ENCODE data around the gene CACHD1. TPM values are rescaled to one million over a fixed set of nuclear protein-coding genes. Genes with fewer than 3 reads are reported as not detected.

Gene CACHD1
- total RNA-seq, 1 donor from 2014 or later = 24.1 TPM

- no peaks in the 10 kb centered on the region for H3K36me3 Mint-ChIP-seq
- no peak overlapping the region for H3K27ac Mint-ChIP-seq
- no peak overlapping the region for H3K4me3 Mint-ChIP-seq
Measured at GRCh38 chr1:64517640-64518039, 47.7 kb downstream of the CACHD1 start.

GRCh38 chr1:64518692-64519481 is 49.0 kb downstream of the CACHD1 start:
- H3K27ac Mint-ChIP-seq = peak overlapping the region; percentile 35
- H3K9me3 Mint-ChIP-seq = no peaks in the 10 kb centered on the region
- no peak overlapping the region for H3K4me3 Mint-ChIP-seq
- H3K27me3 Mint-ChIP-seq (ENCODE audit: low read depth) = no peaks in the 10 kb centered on the region
- peaks cover 77% of the 10 kb centered on the region for H3K4me1 Mint-ChIP-seq
- no peaks in the 10 kb centered on the region for H3K36me3 Mint-ChIP-seq
- no peak for TF ChIP-seq CTCF (IDR thresholded peaks at IDR 0.05; ENCODE audit: unreplicated experiment)
- no peak for DNase-seq (ENCODE audit: low spot score in 2 of 2, unreplicated experiment in 2 of 2)

More at GRCh38 chr1:64517640-64518039, 47.7 kb downstream of the CACHD1 start:
- TF ChIP-seq CTCF (IDR thresholded peaks at IDR 0.05; ENCODE audit: unreplicated experiment) = no peak
- H3K4me1 Mint-ChIP-seq = peaks cover 73% of the 10 kb centered on the region
- H3K9me3 Mint-ChIP-seq = no peaks in the 10 kb centered on the region
- DNase-seq (ENCODE audit: low spot score in 2 of 2, unreplicated experiment in 2 of 2) = no peak
- H3K27me3 Mint-ChIP-seq (ENCODE audit: low read depth) = no peaks in the 10 kb centered on the region

- Mint-ChIP-seq H3K27me3 (ENCODE audit: low read depth) (no peaks in the 10 kb centered on the region), H3K27ac (peak overlapping the region; percentile 69), H3K4me3 (no peak overlapping the region), H3K36me3 (no peaks in the 10 kb centered on the region), H3K4me1 (peaks cover 77% of the 10 kb centered on the region), H3K9me3 (no peaks in the 10 kb centered on the region)
- no peak for DNase-seq (ENCODE audit: low spot score in 2 of 2, unreplicated experiment in 2 of 2)
- TF ChIP-seq CTCF (IDR thresholded peaks at IDR 0.05; ENCODE audit: unreplicated experiment) = no peak
Measured at GRCh38 chr1:64519901-64520300, 50.0 kb downstream of the CACHD1 start.

- no peak for TF ChIP-seq CTCF (IDR thresholded peaks at IDR 0.05; ENCODE audit: unreplicated experiment)
- Mint-ChIP-seq H3K27me3 (ENCODE audit: low read depth) (no peaks in the 10 kb centered on the region), H3K27ac (no peak overlapping the region), H3K9me3 (no peaks in the 10 kb centered on the region), H3K36me3 (no peaks in the 10 kb centered on the region), H3K4me1 (peaks cover 78% of the 10 kb centered on the region), H3K4me3 (no peak overlapping the region)
- no peak for DNase-seq (ENCODE audit: low spot score in 2 of 2, unreplicated experiment in 2 of 2)
Measured at GRCh38 chr1:64522740-64523139, 52.8 kb downstream of the CACHD1 start.

GRCh38 chr1:64523413-64524337 is 53.7 kb downstream of the CACHD1 start:
- TF ChIP-seq CTCF (IDR thresholded peaks at IDR 0.05; ENCODE audit: unreplicated experiment) = no peak
- Mint-ChIP-seq H3K27ac (peak overlapping the region; percentile 60), H3K36me3 (no peaks in the 10 kb centered on the region), H3K9me3 (no peaks in the 10 kb centered on the region), H3K4me1 (peaks cover 73% of the 10 kb centered on the region), H3K4me3 (no peak overlapping the region), H3K27me3 (ENCODE audit: low read depth) (no peaks in the 10 kb centered on the region)
- no peak for DNase-seq (ENCODE audit: low spot score in 2 of 2, unreplicated experiment in 2 of 2)
